Uterus (tissue), 4 donors: ENCODE measurements around the gene ANKRD11. TPM values are rescaled to one million over a fixed set of nuclear protein-coding genes. Genes with fewer than 3 reads are reported as not detected.

Experiments
- DNase-seq, 2 donors: peaks; one replicate each; pipeline ENCODE4 v3.0.0-alpha.2; 2019 to 2020
- H3K27ac ChIP-seq, 2 donors: fragments of 200-600 bp; sonication (generic); 1 replicate in 1 of 2; 2 replicates in 1 of 2; pipeline ENCODE4 v1.5.1; 2016 to 2018
- H3K27me3 ChIP-seq, 2 donors: fragments of 200-600 bp; sonication (generic); one replicate each; pipeline ENCODE4 v1.5.1; 2018 to 2019; ENCODE audit warnings: control low read depth in 1 of 2
- H3K36me3 ChIP-seq, 2 donors: fragments of 200-600 bp; sonication (generic); one replicate each; pipeline ENCODE4 v1.5.1; 2019; ENCODE audit warnings: control low read depth in 1 of 2
- H3K4me1 ChIP-seq, 2 donors: fragments of 200-600 bp; sonication (generic); one replicate each; pipeline ENCODE4 v1.5.1; 2018 to 2019; ENCODE audit warnings: control low read depth in 1 of 2
- H3K4me3 ChIP-seq, 2 donors: fragments of 200-600 bp; sonication (generic); 1 replicate in 1 of 2; 2 replicates in 1 of 2; pipeline ENCODE4 v1.5.1; 2018 to 2019; ENCODE audit warnings: mild to moderate bottlenecking in 1 of 2
- H3K9me3 ChIP-seq, 2 donors: fragments of 200-600 bp; sonication (generic); one replicate each; pipeline ENCODE4 v1.5.1; 2019; ENCODE audit warnings: control low read depth in 1 of 2
- POLR2A ChIP-seq, 2 donors: fragments of 450-650 bp; IDR thresholded peaks; one replicate each; pipeline ENCODE4 v1.6.1; 2016; ENCODE audit warnings: antibody characterized with exemption in 2 of 2, mild to moderate bottlenecking in 1 of 2, moderate library complexity in 1 of 2
- intact Hi-C: fragments of 100-400 bp; cut with DNase I; formaldehyde crosslinking; loops from one replicate; pipeline ENCODE4 v1.15.1; 2023; ENCODE audit warnings: low total_unique reads
- total RNA-seq, 4 donors: library from RNA; depleted of rRNA in 3 of 4; stranded (reverse); fragments of >200 nt in 3 of 4; gene quantifications; one replicate each; pipeline versions ENCODE4 v1.1.0 to v1.2.4, GENCODE V29; 2014 to 2023
- TF ChIP-seq, protein P1 (sequence below), 4 experiments: fragments of 200-600 bp in 2 of 4; fragments of 450-650 bp in 2 of 4; sonication (generic) in 2 of 4; IDR thresholded peaks; one replicate each; pipeline ENCODE4 v1.5.1; 2016 to 2019; ENCODE audit warnings: antibody characterized with exemption in 4 of 4, mild to moderate bottlenecking in 2 of 4, moderate library complexity in 1 of 4
- donor health status: DM: yes; HTN: yes; CAD: no.

ANKRD11 gene
- total RNA-seq, 4 donors from 2014 or later: 20.5 to 182 (median 45.5) TPM

DNA sequence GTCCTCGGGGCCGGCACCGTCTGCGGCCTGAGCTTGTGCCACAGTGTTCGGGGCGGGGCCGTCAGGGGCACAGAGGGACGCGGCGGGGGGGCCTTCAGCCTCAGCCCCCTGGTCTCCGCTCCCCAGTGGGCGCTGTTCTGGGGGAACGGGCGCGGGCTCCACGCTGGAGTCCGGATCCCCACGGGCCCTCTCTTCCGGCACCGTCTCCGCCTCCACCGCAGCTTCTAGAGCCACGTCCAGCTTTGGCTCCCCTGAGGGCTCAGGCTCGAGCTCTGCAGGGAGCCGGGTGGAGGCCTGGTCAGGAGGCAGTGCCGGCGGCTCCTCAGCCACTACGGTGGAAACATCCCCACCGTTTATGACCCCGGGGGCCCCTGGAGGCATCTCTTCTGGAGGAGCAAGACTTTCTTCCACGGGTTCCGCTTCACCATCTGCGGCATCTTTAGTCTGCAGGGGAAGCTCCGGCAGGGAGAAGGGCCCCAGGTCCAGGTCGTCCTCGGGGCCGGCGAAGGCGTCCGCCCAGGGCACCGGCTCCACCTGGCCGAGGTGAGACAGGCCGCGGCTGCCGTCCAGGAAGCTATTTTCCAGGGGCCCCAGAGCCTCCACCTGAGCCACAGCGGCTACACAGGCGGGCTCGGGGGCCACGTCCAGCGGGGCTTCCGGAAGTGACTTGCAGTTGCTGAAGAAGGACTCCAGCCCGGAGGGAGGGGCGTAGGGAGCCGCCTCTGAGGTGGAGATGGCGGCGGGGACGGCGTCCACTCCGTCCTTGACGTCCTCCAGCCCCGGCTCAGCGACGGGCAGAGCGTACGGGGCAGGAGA lies 210.5 kb downstream of the ANKRD11 start:
- no peak for DNase-seq
- H3K36me3 ChIP-seq: no peaks in the 10 kb centered on the region
- TF ChIP-seq, protein P1, sequence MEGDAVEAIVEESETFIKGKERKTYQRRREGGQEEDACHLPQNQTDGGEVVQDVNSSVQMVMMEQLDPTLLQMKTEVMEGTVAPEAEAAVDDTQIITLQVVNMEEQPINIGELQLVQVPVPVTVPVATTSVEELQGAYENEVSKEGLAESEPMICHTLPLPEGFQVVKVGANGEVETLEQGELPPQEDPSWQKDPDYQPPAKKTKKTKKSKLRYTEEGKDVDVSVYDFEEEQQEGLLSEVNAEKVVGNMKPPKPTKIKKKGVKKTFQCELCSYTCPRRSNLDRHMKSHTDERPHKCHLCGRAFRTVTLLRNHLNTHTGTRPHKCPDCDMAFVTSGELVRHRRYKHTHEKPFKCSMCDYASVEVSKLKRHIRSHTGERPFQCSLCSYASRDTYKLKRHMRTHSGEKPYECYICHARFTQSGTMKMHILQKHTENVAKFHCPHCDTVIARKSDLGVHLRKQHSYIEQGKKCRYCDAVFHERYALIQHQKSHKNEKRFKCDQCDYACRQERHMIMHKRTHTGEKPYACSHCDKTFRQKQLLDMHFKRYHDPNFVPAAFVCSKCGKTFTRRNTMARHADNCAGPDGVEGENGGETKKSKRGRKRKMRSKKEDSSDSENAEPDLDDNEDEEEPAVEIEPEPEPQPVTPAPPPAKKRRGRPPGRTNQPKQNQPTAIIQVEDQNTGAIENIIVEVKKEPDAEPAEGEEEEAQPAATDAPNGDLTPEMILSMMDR (IDR thresholded peaks at IDR 0.05): no peak
- no peak for TF ChIP-seq POLR2A (IDR thresholded peaks at IDR 0.05)
- no peaks in the 10 kb centered on the region for H3K27me3 ChIP-seq
- no peaks in the 10 kb centered on the region for H3K9me3 ChIP-seq
- intact Hi-C loops: no loop called here
- H3K27ac ChIP-seq: no peak overlapping the region
- no peaks in the 10 kb centered on the region for H3K4me1 ChIP-seq
- no peak overlapping the region for H3K4me3 ChIP-seq

DNA sequence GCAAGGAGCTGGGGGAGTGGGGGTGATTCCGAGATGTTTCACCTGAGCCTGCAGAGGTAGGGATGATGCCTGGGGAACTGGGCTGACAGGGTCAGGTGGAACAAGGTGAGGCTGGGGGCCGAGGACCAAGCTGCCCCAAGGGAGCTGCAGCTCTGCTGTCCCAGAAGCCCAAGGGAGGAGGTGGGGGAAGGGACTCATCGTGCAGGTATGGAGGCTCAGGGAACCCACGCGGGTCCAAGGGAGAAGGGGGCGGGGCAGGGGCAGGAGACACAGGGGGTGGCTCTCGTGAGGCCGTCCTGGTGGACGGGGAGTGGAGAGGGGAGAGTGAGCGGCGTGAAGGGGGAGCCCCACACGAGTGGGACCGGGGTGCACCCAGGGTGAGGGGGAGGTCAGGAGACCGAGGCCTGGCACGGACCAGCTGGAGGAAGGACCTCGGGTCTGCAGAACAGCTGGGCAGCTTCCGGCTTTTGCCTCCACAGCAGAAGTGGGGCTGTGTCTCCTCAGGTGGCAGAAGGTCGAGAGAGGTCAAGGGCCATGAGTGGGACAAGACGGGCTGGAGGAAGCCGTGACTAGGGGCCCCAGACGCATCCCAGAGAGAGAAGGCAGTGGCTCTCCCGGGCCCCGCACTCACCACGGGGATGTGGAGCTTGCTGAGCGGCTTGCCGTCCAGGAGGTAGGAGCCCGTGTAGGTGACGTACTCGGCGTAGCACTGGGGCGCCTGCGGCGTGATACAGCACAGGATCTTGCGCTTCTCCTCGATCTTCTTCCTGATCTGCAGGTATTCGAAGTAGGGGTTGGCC lies 211.7 kb downstream of the ANKRD11 start:
- H3K27ac ChIP-seq: no peak overlapping the region
- H3K9me3 ChIP-seq: no peaks in the 10 kb centered on the region
- intact Hi-C loops: no loop called here
- no peak overlapping the region for H3K4me3 ChIP-seq
- no peaks in the 10 kb centered on the region for H3K27me3 ChIP-seq
- no peaks in the 10 kb centered on the region for H3K36me3 ChIP-seq
- TF ChIP-seq, protein P1 (IDR thresholded peaks at IDR 0.05): no peak
- DNase-seq: no peak
- no peaks in the 10 kb centered on the region for H3K4me1 ChIP-seq

DNA sequence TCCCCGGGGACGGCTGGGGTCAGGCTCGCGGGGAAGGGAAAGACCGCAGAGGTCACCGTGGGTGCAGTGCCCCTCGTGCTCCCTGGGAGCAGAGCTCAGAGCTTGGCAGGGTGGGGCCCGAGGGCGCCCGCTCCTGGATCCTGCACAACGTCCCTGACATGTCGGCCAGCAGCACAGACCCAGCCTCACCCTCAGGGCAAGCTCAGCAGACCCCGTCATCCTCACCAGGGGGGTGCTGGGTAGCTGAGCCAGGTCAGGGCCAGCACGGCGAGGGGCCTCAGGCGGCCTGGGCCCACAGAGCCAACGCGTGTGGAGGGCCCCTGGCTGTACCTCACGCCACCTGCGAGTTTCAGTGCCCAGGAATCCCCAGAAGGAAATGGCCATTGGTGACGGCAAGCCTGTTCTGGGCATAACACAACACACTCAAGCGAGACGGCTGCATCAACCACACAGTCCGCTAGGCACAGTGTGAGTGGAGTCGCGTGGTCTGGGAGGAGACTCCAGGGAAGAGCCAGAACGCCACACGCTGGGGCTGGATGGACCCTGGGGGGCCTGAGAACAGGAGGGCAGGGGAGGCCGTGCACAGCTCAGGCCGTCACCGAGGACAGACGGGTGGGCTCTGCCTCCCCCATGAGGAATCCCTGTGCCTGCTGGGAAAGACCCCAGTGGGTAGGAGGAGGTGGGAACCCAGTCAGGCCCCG lies 212.6 kb downstream of the ANKRD11 start:
- H3K27ac ChIP-seq: no peak overlapping the region

DNA sequence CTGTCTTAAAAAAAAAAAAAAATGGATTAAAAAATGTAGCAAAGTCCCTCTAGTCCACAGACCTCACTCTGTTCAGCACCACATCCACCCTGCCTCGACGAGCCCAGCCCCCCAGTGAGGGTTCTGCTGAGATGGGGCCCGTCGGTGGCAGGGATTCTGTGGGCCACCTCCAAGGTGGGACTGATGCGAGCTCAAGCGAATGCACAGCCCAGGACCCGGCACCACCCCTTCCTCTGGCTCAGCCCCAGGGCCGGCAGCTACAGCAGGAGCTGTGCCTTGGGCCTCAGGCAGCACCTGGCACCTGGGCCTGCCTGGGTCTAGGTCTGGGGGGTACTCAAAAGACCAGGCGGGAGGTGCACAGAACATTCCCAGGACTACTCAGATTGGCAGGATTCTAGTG lies 213.3 kb downstream of the ANKRD11 start:
- intact Hi-C loops: no loop called here
- Histone ChIP-seq H3K27me3 (no peaks in the 10 kb centered on the region), H3K4me3 (no peak overlapping the region), H3K9me3 (no peaks in the 10 kb centered on the region), H3K27ac (no peak overlapping the region), H3K36me3 (no peaks in the 10 kb centered on the region), H3K4me1 (no peaks in the 10 kb centered on the region)
- no peak for TF ChIP-seq POLR2A (IDR thresholded peaks at IDR 0.05)
- TF ChIP-seq, protein P1 (IDR thresholded peaks at IDR 0.05): no peak
- DNase-seq: no peak

More for the DNA sequence above, 212.6 kb downstream of the ANKRD11 start:
- Histone ChIP-seq H3K36me3 (no peaks in the 10 kb centered on the region), H3K4me3 (no peak overlapping the region), H3K27me3 (no peaks in the 10 kb centered on the region), H3K9me3 (no peaks in the 10 kb centered on the region), H3K4me1 (no peaks in the 10 kb centered on the region)
- TF ChIP-seq POLR2A (IDR thresholded peaks at IDR 0.05): no peak
- TF ChIP-seq, protein P1 (IDR thresholded peaks at IDR 0.05): no peak
- intact Hi-C loops: no loop called here
- DNase-seq: no peak
